Heart left ventricle (tissue), 13 donors: Measurements from ENCODE around the gene LIN7B.
A peak's percentile ranks its signal among the peaks of the same experiment; 100 is the strongest.

Source experiments
- POLR2A ChIP-seq, 2 donors: fragments of 450-650 bp; IDR thresholded peaks; one replicate each; pipeline ENCODE4 v1.6.1; 2017; ENCODE audit warnings: antibody characterized with exemption in 2 of 2, mild to moderate bottlenecking in 2 of 2, moderate library complexity in 2 of 2
- TF ChIP-seq, protein P1 (sequence below), 12 donors: fragments of 200-600 bp; sonication (generic) in 4 of 12; IDR thresholded peaks; one replicate each; pipeline versions ENCODE4 v1.5.0 to v1.8.0; 2018 to 2022; ENCODE audit warnings: antibody characterized with exemption in 12 of 12, mild to moderate bottlenecking in 5 of 12
- donor health status: ischemic (EF 13 %, LVEDD 7.1; RV severe dilation, severe dysfunction).
- donor health status: DM: no; HTN: yes; CAD: no.
- donor health status: DM: no; HTN: no; CAD: no.
- donor health status: ischemic (EF 25% LVEDD 6.9; RV normal size, moderate dysfunction).
- donor health status: ischemic (EF 25% LVEDD 5.7; RV mildly dilated, moderate dysfunction).
- donor health status: ischemic (EF 35%, LVEDD 5.7; RV mildly dilated, moderate dysfunction).
- donor health status: nonischemic (EF 11% LVEDD 7.7; RV severe dilation, severe dysfunction).
- donor health status: DM: yes; HTN: yes; CAD: no.
- donor health status: PGD.
- donor health status: ischemic (EF 29% LVEDD 5.4; RV normal size, mild dysfunction).
- donor health status: nonischemic (EF 23%, LVEDD 6.1; RV moderate dilation, normal function).

DNA sequence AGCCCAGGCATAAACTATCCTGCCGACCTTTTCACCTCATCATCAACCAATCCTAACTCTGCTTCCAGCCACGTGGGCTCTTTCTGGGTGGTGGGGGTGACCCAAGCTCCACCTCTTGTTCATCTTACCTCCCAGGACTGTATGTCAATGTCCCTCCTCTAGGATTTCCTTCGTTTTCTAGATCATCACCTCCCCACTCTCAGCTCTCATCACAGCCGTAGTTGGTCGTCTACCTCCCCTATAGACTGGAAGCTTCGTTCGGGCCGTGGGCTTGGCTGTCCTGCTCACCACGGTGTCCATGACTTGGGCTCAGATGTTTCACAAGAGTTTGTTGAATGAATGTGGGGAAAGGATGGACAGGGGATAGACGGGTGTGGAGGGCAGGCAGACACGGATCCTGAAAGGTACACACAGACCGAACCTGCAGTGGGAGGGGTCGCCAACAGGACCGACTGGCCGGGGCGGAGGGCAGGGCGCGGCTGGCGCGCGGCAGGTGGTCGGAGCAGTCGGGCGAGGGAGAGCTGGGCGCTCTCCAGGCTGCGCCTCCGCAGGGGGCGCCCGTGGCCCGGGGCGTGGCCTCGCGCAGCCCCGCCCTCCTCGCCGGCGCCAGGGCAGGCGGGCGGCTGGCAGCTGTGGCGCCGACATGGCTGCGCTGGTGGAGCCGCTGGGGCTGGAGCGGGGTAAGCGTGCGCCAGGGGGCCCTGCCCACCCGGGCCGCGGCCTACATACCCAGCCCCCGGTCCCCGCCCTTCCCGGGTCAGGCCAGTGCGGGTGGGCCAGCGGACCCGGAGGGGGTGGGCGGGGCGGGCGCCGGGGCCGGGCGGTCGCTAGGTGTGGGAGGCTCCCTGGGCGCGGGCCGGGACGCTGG is at the start of gene LIN7B:
- TF ChIP-seq, protein P1, sequence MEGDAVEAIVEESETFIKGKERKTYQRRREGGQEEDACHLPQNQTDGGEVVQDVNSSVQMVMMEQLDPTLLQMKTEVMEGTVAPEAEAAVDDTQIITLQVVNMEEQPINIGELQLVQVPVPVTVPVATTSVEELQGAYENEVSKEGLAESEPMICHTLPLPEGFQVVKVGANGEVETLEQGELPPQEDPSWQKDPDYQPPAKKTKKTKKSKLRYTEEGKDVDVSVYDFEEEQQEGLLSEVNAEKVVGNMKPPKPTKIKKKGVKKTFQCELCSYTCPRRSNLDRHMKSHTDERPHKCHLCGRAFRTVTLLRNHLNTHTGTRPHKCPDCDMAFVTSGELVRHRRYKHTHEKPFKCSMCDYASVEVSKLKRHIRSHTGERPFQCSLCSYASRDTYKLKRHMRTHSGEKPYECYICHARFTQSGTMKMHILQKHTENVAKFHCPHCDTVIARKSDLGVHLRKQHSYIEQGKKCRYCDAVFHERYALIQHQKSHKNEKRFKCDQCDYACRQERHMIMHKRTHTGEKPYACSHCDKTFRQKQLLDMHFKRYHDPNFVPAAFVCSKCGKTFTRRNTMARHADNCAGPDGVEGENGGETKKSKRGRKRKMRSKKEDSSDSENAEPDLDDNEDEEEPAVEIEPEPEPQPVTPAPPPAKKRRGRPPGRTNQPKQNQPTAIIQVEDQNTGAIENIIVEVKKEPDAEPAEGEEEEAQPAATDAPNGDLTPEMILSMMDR (IDR thresholded peaks at IDR 0.05), result peak in 11 of 12 donors; percentile 29 to 72 (median 56)
- TF ChIP-seq POLR2A (IDR thresholded peaks at IDR 0.05), result peak in 1 of 2 donors; percentile 35
